Skin epidermis (tissue), 12 donors: ENCODE results near the gene ODAD3.
"Not testable (repeated sequence)": the region's sequence is repeated elsewhere in the genome, so short reads cannot be mapped to it uniquely, and the experiment has no call there.

Experiments used
- H3K27ac ChIP-seq, 21 experiments: fragments of 200-600 bp; sonication (generic) in 11 of 21; one replicate each; pipeline ENCODE4 v1.5.0; 2020; ENCODE audit warnings: mild to moderate bottlenecking in 3 of 21, inconsistent platforms in 2 of 21, moderate library complexity in 2 of 21
- H3K4me3 ChIP-seq, 7 experiments: fragments of 200-600 bp; sonication (generic) in 2 of 7; one replicate each; pipeline ENCODE4 v1.5.0; 2020; ENCODE audit warnings: inconsistent platforms in 2 of 7, mild to moderate bottlenecking in 2 of 7, moderate library complexity in 1 of 7

Gene ODAD3

GRCh38 chr19:11463391-11463790 is 28.5 kb upstream of the ODAD3 start:
- Histone ChIP-seq H3K4me3 (no peak overlapping the region), H3K27ac (no peak overlapping the region)

- Histone ChIP-seq H3K27ac (no peak overlapping the region), H3K4me3 (no peak overlapping the region)
Observed at GRCh38 chr19:11461453-11461852, 26.5 kb upstream of the ODAD3 start.

GRCh38 chr19:11460207-11460606 is 25.3 kb upstream of the ODAD3 start:
- H3K27ac ChIP-seq, result no peak overlapping the region

GRCh38 chr19:11458912-11459311 is 24.0 kb upstream of the ODAD3 start:
- not testable (repeated sequence) for H3K4me3 ChIP-seq, H3K27ac ChIP-seq

More at GRCh38 chr19:11460207-11460606, 25.3 kb upstream of the ODAD3 start:
- no peak overlapping the region for H3K4me3 ChIP-seq

- Histone ChIP-seq H3K27ac (no peak overlapping the region), H3K4me3 (no peak overlapping the region)
Observed at GRCh38 chr19:11458236-11458900, 23.4 kb upstream of the ODAD3 start.

- no peak overlapping the region for H3K4me3 ChIP-seq
- H3K27ac ChIP-seq, result no peak overlapping the region
Observed at GRCh38 chr19:11457831-11458230, 22.9 kb upstream of the ODAD3 start.

GRCh38 chr19:11457115-11457514 is 22.2 kb upstream of the ODAD3 start:
- Histone ChIP-seq H3K4me3 (no peak overlapping the region), H3K27ac (no peak overlapping the region)

- Histone ChIP-seq H3K4me3 (no peak overlapping the region), H3K27ac (no peak overlapping the region)
Observed at GRCh38 chr19:11456659-11457058, 21.7 kb upstream of the ODAD3 start.

GRCh38 chr19:11455233-11455554 is 20.3 kb upstream of the ODAD3 start:
- not testable (repeated sequence) for H3K4me3 ChIP-seq, H3K27ac ChIP-seq

- no peak overlapping the region for H3K27ac ChIP-seq
- H3K4me3 ChIP-seq, result no peak overlapping the region
Observed at GRCh38 chr19:11453468-11454341, 18.8 kb upstream of the ODAD3 start.

- Histone ChIP-seq H3K4me3 (no peak overlapping the region), H3K27ac (no peak overlapping the region)
Observed at GRCh38 chr19:11452620-11453310, 17.8 kb upstream of the ODAD3 start.

GRCh38 chr19:11451871-11452619 is 17.1 kb upstream of the ODAD3 start:
- no peak overlapping the region for H3K4me3 ChIP-seq

GRCh38 chr19:11451327-11451870 is 16.5 kb upstream of the ODAD3 start:
- Histone ChIP-seq H3K4me3 (no peak overlapping the region), H3K27ac (no peak overlapping the region)

More at GRCh38 chr19:11451871-11452619, 17.1 kb upstream of the ODAD3 start:
- H3K27ac ChIP-seq, result no peak overlapping the region

GRCh38 chr19:11450570-11451326 is 15.8 kb upstream of the ODAD3 start:
- Histone ChIP-seq H3K27ac (no peak overlapping the region), H3K4me3 (no peak overlapping the region)

GRCh38 chr19:11448923-11449554 is 14.1 kb upstream of the ODAD3 start:
- no peak overlapping the region for H3K4me3 ChIP-seq
- no peak overlapping the region for H3K27ac ChIP-seq

- no peak overlapping the region for H3K27ac ChIP-seq
- H3K4me3 ChIP-seq, result no peak overlapping the region
Observed at GRCh38 chr19:11448410-11448809, 13.5 kb upstream of the ODAD3 start.

- H3K4me3 ChIP-seq, result no peak overlapping the region
- peak overlapping the region in 2 of 21 experiments; percentile 2 to 29 for H3K27ac ChIP-seq
Observed at GRCh38 chr19:11447347-11448262, 12.7 kb upstream of the ODAD3 start.
